Activated CD4-positive, alpha-beta T cell treated with anti-CD3 and anti-CD28 coated beads, Interleukin-2, amount 50 U/mL, for 1 hour (primary cell): Measurements from ENCODE around the gene PLB1.

Experiments
- DNase-seq: peaks from one replicate; pipeline ENCODE4 v3.0.0-alpha.2; 2020

Gene PLB1

GRCh38 chr2:28568036-28568435 is 72.2 kb downstream of the PLB1 start:
- DNase-seq, result no peak

GRCh38 chr2:28568533-28568932 is 72.7 kb downstream of the PLB1 start:
- DNase-seq, result no peak

- DNase-seq, result no peak
Measured at GRCh38 chr2:28570431-28570830, 74.6 kb downstream of the PLB1 start.

GRCh38 chr2:28576714-28577113 is 80.9 kb downstream of the PLB1 start:
- DNase-seq, result no peak

DNA sequence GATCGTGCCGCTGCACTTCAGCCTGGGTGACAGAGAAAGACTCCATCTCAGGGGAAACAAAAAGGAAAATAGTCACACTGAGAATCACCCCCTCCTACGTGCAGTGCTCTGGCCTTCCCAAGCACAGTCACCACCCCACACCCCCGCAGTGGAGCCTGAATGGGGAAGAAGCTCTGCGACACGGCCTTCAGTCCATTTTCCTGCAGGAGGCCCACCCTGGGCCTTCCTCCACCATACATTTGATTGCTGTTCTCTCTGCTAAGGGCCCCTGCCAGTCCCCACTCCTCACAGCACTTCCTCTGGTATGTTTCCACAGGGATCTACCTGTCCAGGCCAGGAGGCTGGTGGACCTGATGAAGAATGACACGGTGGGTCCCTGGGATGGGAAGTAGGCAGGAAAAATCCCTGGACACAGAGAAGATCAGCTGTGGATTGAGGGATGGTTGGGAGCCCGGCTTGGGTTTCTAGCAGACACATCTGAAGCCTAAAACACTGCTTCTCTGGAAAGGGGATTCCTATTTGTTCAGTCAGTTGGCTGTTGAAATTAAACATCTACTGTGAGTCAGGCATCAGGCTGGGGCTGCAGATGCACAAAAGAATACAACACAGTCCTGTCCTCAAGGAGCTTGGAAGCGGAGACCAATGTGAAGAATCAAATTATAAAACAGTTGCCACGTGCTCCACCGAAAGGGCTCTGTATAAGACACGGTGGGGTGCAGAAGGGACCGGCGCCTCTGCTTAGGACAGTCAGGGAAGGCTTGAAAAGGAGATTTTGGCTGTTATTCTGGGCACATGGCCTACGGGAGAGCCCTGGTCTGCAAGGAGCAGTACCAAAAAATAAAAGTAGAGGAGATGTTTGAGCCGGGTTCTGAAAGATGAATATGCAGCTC is 82.2 kb downstream of the PLB1 start:
- DNase-seq, result no peak

- no peak for DNase-seq
Measured at GRCh38 chr2:28578774-28579173, 82.9 kb downstream of the PLB1 start.

DNA sequence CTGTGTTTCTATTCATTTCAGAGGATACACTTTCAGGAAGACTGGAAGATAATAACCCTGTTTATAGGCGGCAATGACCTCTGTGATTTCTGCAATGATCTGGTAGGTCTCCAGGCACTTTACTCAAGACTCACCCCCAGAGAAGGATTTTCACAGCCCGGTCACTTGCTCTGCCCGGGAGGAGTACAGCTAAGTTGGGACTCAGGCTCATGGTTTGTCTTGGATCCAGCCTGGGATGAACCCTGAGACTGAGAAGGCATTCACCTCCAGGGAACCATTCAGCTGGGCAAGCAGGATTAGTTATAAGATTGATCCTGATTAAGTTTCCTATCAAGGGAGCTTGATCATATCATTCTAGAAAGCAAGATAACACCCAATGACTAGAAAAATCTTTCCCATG is 83.7 kb downstream of the PLB1 start:
- DNase-seq, result no peak

DNA sequence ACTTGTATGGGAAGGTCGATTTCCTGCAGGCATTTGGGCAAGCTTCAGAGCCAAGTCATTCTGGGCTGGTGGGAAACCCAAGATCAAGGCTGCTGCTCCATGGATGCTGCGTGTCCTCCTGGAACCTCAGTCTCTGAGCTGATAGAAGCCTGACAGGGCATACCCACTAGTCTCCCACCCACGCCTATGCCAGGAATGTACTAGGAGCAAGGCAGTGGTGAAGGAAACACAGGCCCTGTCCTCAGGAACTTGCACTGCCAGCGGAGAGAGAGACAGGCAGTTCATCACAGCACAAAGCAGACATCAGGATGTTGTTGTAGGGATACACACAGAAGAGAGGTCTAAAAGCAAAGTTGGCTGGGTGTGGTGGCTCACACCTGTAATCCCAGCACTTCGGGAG is 84.2 kb downstream of the PLB1 start:
- no peak for DNase-seq

- no peak for DNase-seq
Measured at GRCh38 chr2:28581312-28581711, 85.5 kb downstream of the PLB1 start.

- no peak for DNase-seq
Measured at GRCh38 chr2:28582152-28582551, 86.3 kb downstream of the PLB1 start.

DNA sequence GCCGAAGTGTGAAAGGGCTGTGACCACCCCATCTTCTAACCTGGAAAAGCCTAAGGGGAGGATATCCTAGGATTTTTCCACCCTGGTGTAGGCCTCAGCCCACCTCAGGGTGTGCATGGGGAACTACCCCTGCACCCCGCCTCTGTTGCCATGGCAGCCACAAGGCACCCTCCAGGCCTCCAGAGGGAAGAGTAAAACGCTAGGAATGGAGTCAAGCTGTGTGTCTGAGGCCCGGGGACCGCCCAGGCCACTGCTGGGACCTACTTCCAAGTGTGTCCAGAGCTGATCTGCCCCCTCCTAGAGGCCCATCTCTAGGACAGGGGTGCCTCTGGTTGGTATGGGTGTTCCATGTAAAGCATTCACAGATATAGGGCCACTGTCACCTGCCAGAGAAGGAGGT is 86.7 kb downstream of the PLB1 start:
- DNase-seq, result no peak

GRCh38 chr2:28583899-28584553 is 88.2 kb downstream of the PLB1 start:
- peak; percentile 17 for DNase-seq

DNA sequence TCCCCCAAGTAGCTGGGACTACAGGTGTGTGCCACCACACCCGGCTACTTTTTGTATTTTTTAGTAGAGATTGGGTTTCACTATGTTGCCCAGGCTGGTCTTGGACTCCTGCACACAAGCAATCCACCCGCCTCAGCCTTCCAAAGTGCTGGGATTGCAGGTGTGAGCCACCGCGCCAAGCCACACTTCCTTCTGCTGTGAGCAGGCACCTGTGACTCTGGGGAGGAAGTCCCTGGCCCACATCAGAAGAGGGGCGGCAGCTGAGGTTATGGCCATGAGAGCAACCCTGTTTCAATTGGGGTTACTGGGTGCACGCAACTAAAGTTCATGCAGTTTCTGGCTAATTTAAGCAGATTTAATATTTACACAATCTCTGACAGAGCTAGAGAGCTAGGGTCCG is 91.0 kb downstream of the PLB1 start:
- DNase-seq, result peak; percentile 49

- DNase-seq, result no peak
Measured at GRCh38 chr2:28587526-28588291, 91.8 kb downstream of the PLB1 start.

DNA sequence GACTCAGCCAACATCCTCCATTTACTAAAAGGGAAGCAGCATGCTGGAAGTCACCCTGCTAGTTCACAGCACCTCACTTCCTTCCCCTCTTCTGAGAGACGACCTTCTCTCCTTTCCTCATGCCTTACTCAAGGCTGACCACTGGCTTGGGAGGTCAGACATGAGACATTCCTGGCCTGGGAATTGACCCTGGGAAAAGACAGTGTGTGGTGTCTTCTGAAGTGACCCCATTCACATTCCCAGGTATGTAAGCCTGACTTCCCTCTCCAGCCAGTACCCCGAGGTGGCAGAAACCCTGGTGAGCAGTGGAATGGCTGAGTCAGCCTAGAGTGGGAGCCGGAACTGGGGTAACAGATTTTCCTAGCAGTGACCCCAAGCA is 92.4 kb downstream of the PLB1 start:
- DNase-seq, result no peak

DNA sequence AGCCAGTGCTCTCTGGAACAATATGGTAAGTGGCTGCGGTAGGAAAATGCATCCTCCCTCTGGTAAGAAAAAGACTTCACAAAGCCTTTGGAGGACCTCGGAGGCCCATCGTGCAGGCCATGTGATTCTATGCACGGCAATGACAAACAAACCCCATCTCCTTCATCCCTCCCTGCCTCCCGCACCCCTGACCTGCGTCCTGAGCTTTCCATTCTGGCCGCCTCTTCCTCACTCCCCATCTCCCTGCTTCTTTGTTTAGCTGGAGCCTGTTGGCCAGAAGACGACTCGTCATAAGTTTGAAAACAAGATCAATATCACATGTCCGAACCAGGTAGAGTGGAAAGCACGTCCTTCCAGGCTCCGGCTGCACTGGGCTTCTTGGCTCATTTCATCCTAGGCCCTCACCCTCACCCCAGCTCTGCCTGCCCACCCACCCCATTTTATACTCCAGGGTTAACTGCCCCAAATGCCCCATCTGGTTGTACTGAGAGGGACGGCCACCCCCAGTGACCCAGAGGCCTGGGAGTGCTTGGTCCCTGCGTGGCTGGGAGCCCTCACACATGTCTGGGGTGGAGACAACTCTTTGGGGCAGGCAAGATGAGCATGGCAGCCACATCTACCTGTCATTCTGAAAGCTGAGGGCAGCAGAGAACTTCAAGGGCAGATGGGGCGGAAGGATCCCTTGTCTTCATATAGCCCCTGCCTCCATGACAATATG is 94.0 kb downstream of the PLB1 start:
- no peak for DNase-seq

- no peak for DNase-seq
Measured at GRCh38 chr2:28590496-28591301, 94.8 kb downstream of the PLB1 start.

- no peak for DNase-seq
Measured at GRCh38 chr2:28591711-28592335, 96.0 kb downstream of the PLB1 start.

DNA sequence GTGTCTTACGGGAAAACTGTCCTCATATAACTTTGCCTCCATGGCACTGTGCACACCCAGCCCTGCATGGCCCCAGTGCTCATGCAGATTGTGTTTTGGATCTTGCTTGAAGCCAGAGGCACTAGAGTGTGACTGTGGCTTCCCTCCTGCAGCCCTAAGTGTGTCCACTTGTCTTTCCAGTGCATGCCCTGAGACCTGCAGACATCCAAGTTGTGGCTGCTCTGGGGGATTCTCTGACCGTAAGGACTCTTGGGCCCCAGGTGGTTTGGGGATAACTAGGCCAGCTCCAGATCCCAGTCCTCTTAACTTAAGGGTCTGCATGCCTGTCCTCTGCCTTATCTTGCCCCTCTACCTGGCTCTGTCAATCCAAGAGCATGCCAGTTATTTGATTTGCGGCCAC is 96.6 kb downstream of the PLB1 start:
- no peak for DNase-seq

- DNase-seq, result no peak
Measured at GRCh38 chr2:28593160-28593755, 97.4 kb downstream of the PLB1 start.

DNA sequence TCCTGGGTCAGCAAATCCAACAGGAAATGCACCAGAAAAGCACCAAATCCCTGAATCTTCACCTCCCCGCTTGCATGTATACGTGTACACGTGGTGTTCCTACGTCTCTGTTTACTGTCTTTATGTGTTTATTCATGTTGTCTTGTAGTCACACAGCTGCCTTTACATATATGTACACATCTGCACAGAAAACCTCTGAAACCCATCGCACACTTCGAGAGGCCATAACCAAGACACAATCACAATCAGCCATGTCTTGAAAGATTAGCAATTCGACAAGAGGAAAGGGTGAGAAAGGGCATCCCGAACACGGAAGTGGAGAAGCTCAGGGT is 98.1 kb downstream of the PLB1 start:
- no peak for DNase-seq
